SK-N-SH (cell line): ENCODE results near the gene PDE4B. TPM values are rescaled to one million over a fixed set of nuclear protein-coding genes. Genes with fewer than 3 reads are reported as not detected.

Experiments
- CTCF ChIA-PET: fragments of 300-600, 350-600 bp; formaldehyde crosslinking; extraction: SDS; loops from one replicate; lab custom pipeline; 2021; lab: Yijun Ruan, JAX
- POLR2A ChIA-PET: fragments of 350-600 bp; sonication (Branson Sonifier 250); formaldehyde crosslinking; extraction: SDS; loops from one replicate; lab custom pipeline; 2020; ENCODE audit warnings: antibody characterized with exemption, inconsistent platforms; lab: Yijun Ruan, JAX
- DNase-seq: peaks from one replicate; pipeline ENCODE4 v3.0.0; 2012
- H2AFZ ChIP-seq: fragments of 200-600 bp; sonication (generic); 2 replicates; pipeline ENCODE4 v1.8.1; 2016; ENCODE audit warnings: antibody characterized with exemption, mild to moderate bottlenecking, low read depth
- H3F3A ChIP-seq: fragments of 200-600 bp; sonication (generic); replicated peaks from 2 replicates; pipeline ENCODE3; 2016; ENCODE audit warnings: antibody characterized with exemption, mild to moderate bottlenecking; ENCODE audit not compliant: insufficient read depth
- H3K27ac ChIP-seq, 2 experiments: fragments of 200-500 bp in 1 of 2; fragments of 200-600 bp in 1 of 2; sonication (Bioruptor generic) in 1 of 2; sonication (generic), shearing (Covaris generic) in 1 of 2; 2 replicates each; pipeline versions ENCODE4 v1.5.1 to v1.6.1; 2014 to 2016; ENCODE audit warnings: low read depth in 2 of 2, inconsistent platforms in 1 of 2, low read length in 1 of 2, mild to moderate bottlenecking in 1 of 2, mixed read lengths in 1 of 2
- H3K27me3 ChIP-seq: fragments of 200-600 bp; sonication (generic), shearing (Covaris generic); 2 replicates; pipeline ENCODE4 v1.6.1; 2016; ENCODE audit warnings: mixed run types; ENCODE audit not compliant: insufficient read depth
- H3K36me3 ChIP-seq, 2 experiments: fragments of 200-500 bp in 1 of 2; fragments of 200-600 bp in 1 of 2; sonication (Bioruptor generic) in 1 of 2; sonication (generic) in 1 of 2; replicated peaks in 1 of 2; 2 replicates each; pipeline versions ENCODE3 to v1.5.1; 2014 to 2016; ENCODE audit warnings: low read length in 1 of 2, mild to moderate bottlenecking in 1 of 2; ENCODE audit not compliant: insufficient read depth in 2 of 2, control insufficient read depth in 1 of 2
- H3K4me1 ChIP-seq, 2 experiments: fragments of 200-500 bp in 1 of 2; fragments of 200-600 bp in 1 of 2; sonication (Bioruptor generic) in 1 of 2; sonication (generic), shearing (Covaris generic) in 1 of 2; 2 replicates each; pipeline versions ENCODE4 v1.5.1 to v1.6.1; 2014 to 2016; ENCODE audit warnings: low read depth in 1 of 2, low read length in 1 of 2, mixed run types in 1 of 2; ENCODE audit not compliant: insufficient read depth in 2 of 2, control insufficient read depth in 1 of 2
- H3K4me2 ChIP-seq: fragments of 200-600 bp; sonication (generic), shearing (Covaris generic); 2 replicates; pipeline ENCODE4 v1.6.1; 2017; ENCODE audit warnings: mixed run types
- H3K4me3 ChIP-seq, 2 experiments: fragments of 200-500 bp in 1 of 2; fragments of 200-600 bp in 1 of 2; sonication (Bioruptor generic) in 1 of 2; sonication (generic), shearing (Covaris generic) in 1 of 2; 2 replicates each; pipeline versions ENCODE4 v1.5.1 to v1.8.1; 2014 to 2016; ENCODE audit warnings: low read depth in 2 of 2, inconsistent platforms in 1 of 2, low read length in 1 of 2, mild to moderate bottlenecking in 1 of 2, mixed read lengths in 1 of 2, moderate library complexity in 1 of 2
- H3K79me2 ChIP-seq: fragments of 200-600 bp; sonication (generic); 2 replicates; pipeline ENCODE4 v1.8.1; 2017; ENCODE audit warnings: mild to moderate bottlenecking; ENCODE audit not compliant: insufficient read depth
- H3K9ac ChIP-seq: fragments of 200-600 bp; sonication (generic); 2 replicates; pipeline ENCODE4 v1.6.1; 2017; ENCODE audit warnings: mixed run types
- H3K9me2 ChIP-seq: fragments of 200-600 bp; sonication (generic); 2 replicates; pipeline ENCODE4 v1.6.1; 2017; ENCODE audit warnings: mixed run types
- H3K9me3 ChIP-seq: fragments of 200-600 bp; sonication (generic); 2 replicates; pipeline ENCODE4 v1.6.1; 2017; ENCODE audit warnings: mixed run types, mild to moderate bottlenecking, moderate library complexity
- H4K20me1 ChIP-seq: fragments of 200-600 bp; sonication (generic); 2 replicates; pipeline ENCODE4 v1.6.1; 2017; ENCODE audit warnings: mild to moderate bottlenecking, mixed run types; ENCODE audit not compliant: insufficient read depth
- CHD2 ChIP-seq: fragments of 150-350 bp; IDR thresholded peaks from 2 replicates; pipeline ENCODE4 v1.6.1; 2018; ENCODE audit warnings: low read length; ENCODE audit not compliant: partially characterized antibody
- CTCF ChIP-seq: fragments of 200-600 bp; sonication (generic); IDR thresholded peaks from 2 replicates; pipeline ENCODE4 v1.6.1; 2017; ENCODE audit warnings: antibody characterized with exemption, mild to moderate bottlenecking, moderate library complexity
- EP300 ChIP-seq, 2 experiments: IDR thresholded peaks; 2 replicates each; pipeline versions ENCODE4 v1.4.0 to v1.6.1; 2012; ENCODE audit warnings: borderline replicate concordance in 1 of 2, low read depth in 1 of 2, low read length in 1 of 2
- GABPA ChIP-seq: IDR thresholded peaks from 2 replicates; pipeline ENCODE4 v1.4.0; 2012; ENCODE audit warnings: low read depth, mild to moderate bottlenecking
- GATA2 ChIP-seq: sonication (generic); formaldehyde crosslinking; IDR thresholded peaks from 2 replicates; pipeline ENCODE4 v1.5.0; 2020; ENCODE audit warnings: mild to moderate bottlenecking, missing genetic modification reagents
- IRF3 ChIP-seq: fragments of 150-350 bp; IDR thresholded peaks from 2 replicates; pipeline ENCODE4 v1.6.1; 2016; ENCODE audit warnings: mild to moderate bottlenecking, low read depth, low read length
- JUND ChIP-seq: IDR thresholded peaks from 2 replicates; pipeline ENCODE4 v1.4.0; 2012
- MXI1 ChIP-seq: IDR thresholded peaks from 2 replicates; pipeline ENCODE4 v1.6.1; 2012; ENCODE audit warnings: mild to moderate bottlenecking, low read depth, low read length, improper control_type of control experiment
- NFIC ChIP-seq: IDR thresholded peaks from 2 replicates; pipeline ENCODE4 v1.4.0; 2012; ENCODE audit warnings: borderline replicate concordance
- PBX3 ChIP-seq: IDR thresholded peaks from 2 replicates; pipeline ENCODE4; 2012
- POLR2AphosphoS5 ChIP-seq: IDR thresholded peaks from 2 replicates; pipeline ENCODE4 v1.6.1; 2012; ENCODE audit warnings: low read depth, low read length
- RCOR1 ChIP-seq: fragments of 150-350 bp; IDR thresholded peaks from 2 replicates; pipeline ENCODE4 v1.6.1; 2017; ENCODE audit warnings: antibody characterized with exemption, low read length
- RFX5 ChIP-seq: IDR thresholded peaks from 2 replicates; pipeline ENCODE4 v1.6.1; 2012; ENCODE audit warnings: mild to moderate bottlenecking, improper control_type of control experiment, low read length
- RXRA ChIP-seq: IDR thresholded peaks from 2 replicates; pipeline ENCODE4 v1.4.0; 2012; ENCODE audit warnings: low read depth, mild to moderate bottlenecking, borderline replicate concordance
- SIN3A ChIP-seq: IDR thresholded peaks from 2 replicates; pipeline ENCODE4 v1.6.1; 2012; ENCODE audit warnings: low read depth, mild to moderate bottlenecking, low read length, moderate library complexity, borderline replicate concordance
- TEAD4 ChIP-seq: IDR thresholded peaks from 2 replicates; pipeline ENCODE4 v1.4.0; 2012; ENCODE audit warnings: mild to moderate bottlenecking, borderline replicate concordance; ENCODE audit not compliant: insufficient read depth
- USF2 ChIP-seq: fragments of 150-350 bp; IDR thresholded peaks from 2 replicates; pipeline ENCODE4 v1.6.1; 2017; ENCODE audit warnings: antibody characterized with exemption, low read length, low read depth, borderline replicate concordance
- ZBTB33 ChIP-seq: IDR thresholded peaks from 2 replicates; pipeline ENCODE4 v1.4.0; 2012; ENCODE audit warnings: low read depth, borderline replicate concordance
- WGBS: methylation state at CpG from one replicate; pipeline ENCODE4 v1.1.6; 2017; ENCODE audit warnings: low lambda C conversion rate; 5-methylcytosine and 5-hydroxymethylcytosine counted together
- polyA plus RNA-seq, 3 experiments: library from polyadenylated mRNA; depleted of rRNA; stranded (reverse); fragments of >200 nt; gene quantifications; 2 replicates each; pipeline ENCODE4 v1.2.3, GENCODE V29; 2012

PDE4B gene
- polyA plus RNA-seq, 1 of the 3 experiments (the other 2 are of a cell fraction), result 1.9 TPM

GRCh38 chr1:66112744-66113400 is 320.2 kb downstream of the PDE4B start:
- ChIA-PET POLR2A (no interaction called here), CTCF (interaction anchor here (1.1 kb wide), 1 partner anchor 17 kb away, joined by 3 read pairs; no protein-coding TSS in a partner anchor)
- H3K9me2 ChIP-seq, result no peaks in the 10 kb centered on the region

More at GRCh38 chr1:66112744-66113400, 320.2 kb downstream of the PDE4B start:
- Histone ChIP-seq H3K4me2 (no peak overlapping the region), H3K27me3 (no peaks in the 10 kb centered on the region), H3K36me3 (no peaks in the 10 kb centered on the region), H3F3A (no peaks in the 10 kb centered on the region), H3K79me2 (no peaks in the 10 kb centered on the region), H3K4me1 (no peaks in the 10 kb centered on the region; a peak in 1 of 4 replicates), H3K9me3 (no peaks in the 10 kb centered on the region), H2AFZ (no peak overlapping the region), H3K4me3 (no peak overlapping the region), H3K9ac (no peak overlapping the region), H4K20me1 (no peaks in the 10 kb centered on the region), H3K27ac (no peak overlapping the region; a peak in 1 of 4 replicates)
- TF ChIP-seq RXRA, result no peak
- TF ChIP-seq GABPA, result no peak
- TF ChIP-seq POLR2AphosphoS5, result no peak
- no peak for TF ChIP-seq MXI1
- no peak for TF ChIP-seq CHD2
- TF ChIP-seq USF2, result no peak
- TF ChIP-seq RFX5, result no peak
- TF ChIP-seq TEAD4, result no peak
- TF ChIP-seq IRF3, result no peak
- TF ChIP-seq JUND, result no peak
- no peak for TF ChIP-seq EP300 (IDR thresholded peaks at IDR 0.05; ENCODE audit: borderline replicate concordance in 1 of 2, low read depth in 1 of 2, low read length in 1 of 2)
- TF ChIP-seq RCOR1, result no peak
- no peak for TF ChIP-seq PBX3
- TF ChIP-seq SIN3A, result no peak
- TF ChIP-seq ZBTB33, result no peak
- no peak for TF ChIP-seq GATA2 (CRISPR knock-in tag)
- no peak for TF ChIP-seq CTCF
- TF ChIP-seq NFIC, result no peak
- DNase-seq, result no peak
- WGBS, result 93% methylated on average over 2 of the region's 2 CpGs
